Mucosa of descending colon (tissue), 3 donors: ENCODE measurements around the gene PSMB3. TPM values are rescaled to one million over a fixed set of nuclear protein-coding genes. Genes with fewer than 3 reads are reported as not detected.
A peak's percentile ranks its signal among the peaks of the same experiment; 100 is the strongest.
"Not testable (repeated sequence)": the region's sequence is repeated elsewhere in the genome, so short reads cannot be mapped to it uniquely, and the experiment has no call there.

Experiments
- ATAC-seq: fragments of 200-7000 bp; cut with Tn5 transposase; one replicate; pipeline ENCODE4 v1.9.1; 2020; ENCODE audit warnings: mild to moderate bottlenecking, moderate library complexity
- DNase-seq, 3 donors: peaks; one replicate each; pipeline ENCODE4 v3.0.0-alpha.2; 2020
- H3K36me3 ChIP-seq: fragments of 200-600 bp; one replicate; pipeline ENCODE4 v1.8.0; 2021; ENCODE audit warnings: low read depth, mild to moderate bottlenecking
- H3K4me1 ChIP-seq: fragments of 200-600 bp; one replicate; pipeline ENCODE4 v1.8.0; 2021; ENCODE audit warnings: low read depth, mild to moderate bottlenecking
- H3K4me3 ChIP-seq: fragments of 200-600 bp; one replicate; pipeline ENCODE4 v1.8.0; 2021; ENCODE audit warnings: mild to moderate bottlenecking
- H3K9me3 ChIP-seq: fragments of 200-600 bp; one replicate; pipeline ENCODE4 v1.8.0; 2021; ENCODE audit warnings: mild to moderate bottlenecking
- CTCF ChIP-seq: fragments of 200-600 bp; IDR thresholded peaks from one replicate; pipeline ENCODE4 v1.8.0; 2022; ENCODE audit warnings: antibody characterized with exemption, mild to moderate bottlenecking
- intact Hi-C, 2 donors: fragments of 100-400 bp; cut with DNase I in 1 of 2; cut with micrococcal nuclease in 1 of 2; formaldehyde crosslinking; loops; one replicate each; pipeline versions ENCODE4 v1.11.0 to v1.11.1; 2022; cut with DNase I, micrococcal nuclease
- total RNA-seq, 3 donors: library from RNA; stranded (reverse); fragmentation: NEBNext Ultra II Directional in 2 of 3; extraction: Animal tissue kit (Norgen Biotek cat#: 25700) in 2 of 3; gene quantifications; one replicate each; pipeline versions ENCODE4 v1.2.1 to v1.2.4, GENCODE V29; 2021 to 2023
- donor health status: DM: no; HTN: no; CAD: no; lungs with moderate emphysema.
- donor health status: DM: no; HTN: no; CAD: no.
- donor health status: DM: no; HTN: yes; CAD: no.

Gene PSMB3
- total RNA-seq, 3 donors from 2014 or later = 129 to 197 (median 145) TPM

- no peak for TF ChIP-seq CTCF
- ATAC-seq (no peak), DNase-seq (peak in 2 of 3 donors; percentile 21 to 55)
- H3K4me3 ChIP-seq = no peak overlapping the region
- no peaks in the 10 kb centered on the region for H3K9me3 ChIP-seq
- intact Hi-C loops = no loop called here
- H3K4me1 ChIP-seq = peaks cover 8% of the 10 kb centered on the region
- H3K36me3 ChIP-seq = no peaks in the 10 kb centered on the region
Measured at GRCh38 chr17:38719943-38720641, 32.4 kb upstream of the PSMB3 start.

GRCh38 chr17:38720941-38721340, 31.6 kb upstream of the PSMB3 start:
- peaks cover 16% of the 10 kb centered on the region for H3K4me1 ChIP-seq
- H3K4me3 ChIP-seq = no peak overlapping the region
- TF ChIP-seq CTCF = no peak
- no peak for DNase-seq
- no peak for ATAC-seq
- H3K9me3 ChIP-seq = no peaks in the 10 kb centered on the region
- H3K36me3 ChIP-seq = no peaks in the 10 kb centered on the region
- intact Hi-C loops = no loop called here

- no peaks in the 10 kb centered on the region for H3K9me3 ChIP-seq
- H3K36me3 ChIP-seq = no peaks in the 10 kb centered on the region
- ATAC-seq (no peak), DNase-seq (no peak)
- H3K4me1 ChIP-seq = peaks cover 17% of the 10 kb centered on the region
- no peak for TF ChIP-seq CTCF
- intact Hi-C loops = no loop called here
- no peak overlapping the region for H3K4me3 ChIP-seq
Measured at GRCh38 chr17:38721802-38722201, 30.7 kb upstream of the PSMB3 start.

- no peak for TF ChIP-seq CTCF
- Histone ChIP-seq H3K4me1 (peaks cover 25% of the 10 kb centered on the region), H3K36me3 (no peaks in the 10 kb centered on the region), H3K9me3 (no peaks in the 10 kb centered on the region), H3K4me3 (no peak overlapping the region)
- ATAC-seq = peak; percentile 50
- DNase-seq = peak in 2 of 3 donors; percentile 66 to 81
- intact Hi-C loops = no loop called here
Measured at GRCh38 chr17:38724337-38724988, 28.1 kb upstream of the PSMB3 start.

GRCh38 chr17:38725066-38725465, 27.5 kb upstream of the PSMB3 start:
- no peak for TF ChIP-seq CTCF
- H3K9me3 ChIP-seq = no peaks in the 10 kb centered on the region
- DNase-seq (no peak), ATAC-seq (no peak)
- no peak overlapping the region for H3K4me3 ChIP-seq
- peaks cover 28% of the 10 kb centered on the region for H3K4me1 ChIP-seq
- no peaks in the 10 kb centered on the region for H3K36me3 ChIP-seq
- intact Hi-C loops = no loop called here

- peak; percentile 84 to 89 (median 85) for DNase-seq
- peak; percentile 72 for ATAC-seq
- peaks cover 32% of the 10 kb centered on the region for H3K4me1 ChIP-seq
Measured at GRCh38 chr17:38726145-38726544, 26.4 kb upstream of the PSMB3 start.

More at GRCh38 chr17:38726145-38726544, 26.4 kb upstream of the PSMB3 start:
- intact Hi-C loops, H3K36me3 ChIP-seq, H3K9me3 ChIP-seq, H3K4me3 ChIP-seq: not testable (repeated sequence)
